H1 (cell line): ENCODE data around the gene RTN4RL1. TPM values are rescaled to one million over a fixed set of nuclear protein-coding genes. Genes with fewer than 3 reads are reported as not detected.

Experiments
- NRF1 ChIP-seq: IDR thresholded peaks from 2 replicates; pipeline ENCODE4 v1.6.1; 2011; ENCODE audit warnings: mild to moderate bottlenecking, low read depth, low read length, improper control_type of control experiment
- PHF8 ChIP-seq: fragments of 200-600 bp; sonication (generic); conservative IDR thresholded peaks from 2 replicates; pipeline ENCODE4 v1.7.1; 2012; ENCODE audit warnings: low read depth, mild to moderate bottlenecking, inconsistent platforms, low read length, moderate library complexity
- SP2 ChIP-seq: IDR thresholded peaks from 2 replicates; pipeline ENCODE4 v1.6.1; 2012; ENCODE audit warnings: mild to moderate bottlenecking, low read length, inconsistent platforms
- TEAD4 ChIP-seq: IDR thresholded peaks from 2 replicates; pipeline ENCODE4 v1.6.1; 2012; ENCODE audit warnings: low read depth, low read length, inconsistent platforms, mixed read lengths
- polyA plus RNA-seq, 7 experiments: library from polyadenylated mRNA; depleted of rRNA in 3 of 7; stranded (reverse) in 5 of 7; unstranded in 2 of 7; fragments of >200 nt in 5 of 7; fragments of 200-250 nt in 2 of 7; gene quantifications; 1 replicate in 5 of 7; 2 replicates in 1 of 7; 4 replicates in 1 of 7; pipeline versions ENCODE4 v1.2.1 to v1.2.3, GENCODE V29; 2011 to 2013; ENCODE audit warnings: missing spikeins in 2 of 7, mixed read lengths in 2 of 7
- total RNA-seq: library from RNA; stranded (reverse); fragmentation: NEBNext Ultra II Directional; extraction: Animal tissue kit (Norgen Biotek cat#: 25700); gene quantifications from 2 replicates; pipeline ENCODE4 v1.2.1, GENCODE V29; 2021
- TF ChIP-seq, protein P1 (sequence below): IDR thresholded peaks from 2 replicates; pipeline ENCODE4 v1.6.1; 2012; ENCODE audit warnings: low read length, inconsistent platforms

RTN4RL1 gene
- total and polyA plus RNA-seq, 2 of the 8 experiments (the other 6 are each of a cell fraction or from before 2014, with no cell fraction given) = 0.09 TPM; not detected in 1

DNA sequence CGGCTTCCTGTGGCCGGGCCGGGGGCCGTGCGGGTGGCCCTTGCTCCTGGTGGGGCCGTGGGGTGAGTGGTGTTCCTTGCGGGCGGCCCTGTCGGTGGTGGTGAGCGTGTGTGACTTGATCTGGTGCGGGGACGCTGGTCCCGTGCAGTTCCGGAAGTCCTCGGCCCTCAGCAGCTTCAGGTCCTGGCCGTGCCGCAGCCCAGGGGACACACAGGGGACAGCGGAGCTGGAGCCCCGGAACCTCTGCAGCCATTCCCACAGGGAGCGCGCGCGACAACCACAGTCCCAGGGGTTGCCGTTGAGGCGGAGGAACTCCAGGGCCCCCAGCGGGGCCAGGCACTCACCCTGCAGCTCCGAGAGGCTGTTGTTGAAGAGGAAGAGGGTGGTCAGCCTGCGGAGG is 88.4 kb downstream of the RTN4RL1 start (continued):
- TF ChIP-seq, protein P1, sequence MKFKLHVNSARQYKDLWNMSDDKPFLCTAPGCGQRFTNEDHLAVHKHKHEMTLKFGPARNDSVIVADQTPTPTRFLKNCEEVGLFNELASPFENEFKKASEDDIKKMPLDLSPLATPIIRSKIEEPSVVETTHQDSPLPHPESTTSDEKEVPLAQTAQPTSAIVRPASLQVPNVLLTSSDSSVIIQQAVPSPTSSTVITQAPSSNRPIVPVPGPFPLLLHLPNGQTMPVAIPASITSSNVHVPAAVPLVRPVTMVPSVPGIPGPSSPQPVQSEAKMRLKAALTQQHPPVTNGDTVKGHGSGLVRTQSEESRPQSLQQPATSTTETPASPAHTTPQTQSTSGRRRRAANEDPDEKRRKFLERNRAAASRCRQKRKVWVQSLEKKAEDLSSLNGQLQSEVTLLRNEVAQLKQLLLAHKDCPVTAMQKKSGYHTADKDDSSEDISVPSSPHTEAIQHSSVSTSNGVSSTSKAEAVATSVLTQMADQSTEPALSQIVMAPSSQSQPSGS = no peak
- TF ChIP-seq PHF8 (no peak), NRF1 (no peak), SP2 (no peak), TEAD4 (no peak)
- TF ChIP-seq, all 59 proteins: peak for 0
